NCI-H526 (cell line): Measurements from ENCODE around the gene FBH1.
"Not testable (repeated sequence)": the region's sequence is repeated elsewhere in the genome, so short reads cannot be mapped to it uniquely, and the experiment has no call there.

ENCODE experiments used
- DNase-seq, 2 experiments: peaks; one replicate each; lab custom pipeline; 2025; lab: John Stamatoyannopoulos, UW

Gene FBH1

DNA sequence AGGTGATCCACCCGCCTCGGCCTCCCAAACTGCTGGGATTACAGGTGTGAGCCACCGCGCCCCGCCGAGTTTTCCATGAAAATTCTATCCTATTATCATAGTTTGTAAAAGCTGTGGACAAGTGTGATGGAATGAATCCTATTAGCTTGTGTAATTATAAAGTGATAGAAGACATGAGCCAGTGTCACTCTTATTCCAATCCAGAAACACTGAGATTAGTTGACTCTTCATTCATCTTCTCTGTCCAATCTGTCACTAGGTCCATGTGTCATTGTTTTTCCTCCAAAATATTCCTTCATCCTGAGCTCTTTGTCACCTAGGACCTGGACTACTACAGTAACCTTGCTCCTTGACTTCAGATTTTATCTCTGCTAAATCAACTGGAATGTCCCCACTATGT, 13.5 kb downstream of the FBH1 start:
- DNase-seq: no peak

- DNase-seq: no peak
These were observed 14.2 kb downstream of the FBH1 start for GRCh38 chr10:5904227-5904626.

- no peak for DNase-seq
These were observed 15.9 kb downstream of the FBH1 start for GRCh38 chr10:5905854-5906507.

DNA sequence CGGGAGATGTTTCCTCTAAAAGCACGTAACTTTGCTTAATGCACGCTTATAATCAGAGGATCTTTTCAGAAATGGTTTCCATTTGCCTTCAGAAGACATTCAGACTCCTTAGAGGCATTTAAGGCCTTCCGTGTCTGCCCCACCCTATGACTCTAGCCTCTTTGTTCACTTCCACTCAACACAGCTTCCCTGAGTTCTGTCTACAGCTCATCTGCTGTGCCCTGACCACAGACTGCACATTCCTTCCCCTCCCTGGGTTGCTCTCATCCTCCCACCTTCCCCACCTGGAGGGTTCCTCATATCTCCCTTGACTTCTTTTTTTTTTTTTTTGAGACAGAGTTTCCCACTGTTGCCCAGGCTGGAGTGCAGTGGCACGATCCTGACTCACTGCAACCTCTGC, 16.6 kb downstream of the FBH1 start:
- DNase-seq: no peak

- not testable (repeated sequence) for DNase-seq
These were observed 18.6 kb downstream of the FBH1 start for GRCh38 chr10:5908676-5909075.

DNA sequence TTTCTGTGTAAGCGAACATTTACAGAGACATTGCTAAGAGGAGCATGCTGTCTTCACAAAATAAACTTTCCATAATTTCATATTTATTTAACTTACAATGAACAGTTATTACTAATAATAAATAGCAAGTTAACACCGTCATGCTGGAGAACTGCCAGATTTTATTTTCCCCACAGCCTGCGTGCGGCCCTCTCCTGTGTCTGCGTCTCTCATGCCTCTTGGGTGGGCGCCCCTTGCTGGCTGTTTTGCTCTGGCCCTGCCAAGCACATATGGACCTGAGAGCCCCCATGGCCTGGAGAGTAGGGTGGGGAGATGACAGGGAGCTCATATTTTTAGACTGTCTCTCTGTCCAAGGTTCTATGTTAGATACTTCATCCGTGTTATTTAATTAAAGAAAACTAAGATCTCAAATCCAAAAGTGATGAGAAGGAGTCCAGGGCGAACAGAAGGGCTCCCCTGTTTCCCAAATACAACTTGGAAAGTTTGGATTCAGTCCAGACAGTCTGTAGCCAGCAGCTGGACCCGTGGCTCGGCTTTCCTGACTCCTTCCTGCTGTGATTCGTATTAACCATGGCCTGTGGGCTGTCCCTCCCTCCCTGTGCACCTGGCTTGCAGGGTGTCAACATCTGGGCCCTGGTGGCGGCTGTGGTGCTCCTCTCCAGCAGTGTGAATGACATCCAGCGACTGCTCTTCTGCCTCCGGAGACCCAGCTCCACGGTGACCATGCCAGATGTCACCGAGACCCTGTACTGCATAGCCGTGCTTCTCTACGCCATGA, 20.5 kb downstream of the FBH1 start:
- DNase-seq: no peak

DNA sequence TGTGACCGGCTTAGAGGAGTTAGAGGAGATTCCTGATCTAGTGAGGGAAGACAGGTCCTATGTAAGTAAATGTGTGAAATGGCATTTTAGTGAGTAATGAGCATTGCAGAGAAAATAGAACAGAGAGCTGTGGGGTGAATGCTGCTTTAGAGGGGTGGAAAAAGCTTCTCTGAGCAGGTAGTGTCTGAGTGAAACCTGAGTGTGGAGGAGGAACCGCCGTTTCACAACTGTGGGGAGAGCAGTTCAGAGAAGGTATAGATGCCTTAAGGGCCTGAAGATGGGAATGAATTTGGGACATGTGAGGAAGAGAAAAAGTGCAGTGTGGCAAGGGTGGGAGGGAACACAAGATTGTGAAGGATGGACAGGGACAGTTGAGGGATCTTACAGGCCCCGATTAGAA, 21.6 kb downstream of the FBH1 start:
- DNase-seq: no peak

GRCh38 chr10:5913736-5914135, 23.7 kb downstream of the FBH1 start:
- no peak for DNase-seq

- DNase-seq: no peak
These were observed 25.4 kb downstream of the FBH1 start for GRCh38 chr10:5915451-5915850.

DNA sequence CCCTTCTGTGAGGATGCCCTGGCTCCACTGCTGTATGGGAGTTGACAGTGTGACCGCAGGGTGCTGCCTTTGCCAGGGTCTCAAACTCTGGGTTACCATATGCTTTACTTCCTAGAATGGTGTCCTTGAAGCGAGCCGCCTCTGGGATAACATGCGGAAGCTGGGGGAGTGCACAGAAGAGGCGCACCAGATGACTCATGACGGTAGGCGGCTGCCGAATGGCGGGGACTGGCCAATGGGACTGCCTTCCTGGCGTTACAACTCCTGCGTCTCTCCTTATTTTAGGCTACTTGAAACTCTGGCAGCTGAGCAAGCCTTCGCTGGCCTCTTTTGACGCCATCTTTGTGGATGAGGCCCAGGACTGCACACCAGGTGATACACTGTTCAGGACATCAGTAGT, 27.3 kb downstream of the FBH1 start:
- DNase-seq: no peak

DNA sequence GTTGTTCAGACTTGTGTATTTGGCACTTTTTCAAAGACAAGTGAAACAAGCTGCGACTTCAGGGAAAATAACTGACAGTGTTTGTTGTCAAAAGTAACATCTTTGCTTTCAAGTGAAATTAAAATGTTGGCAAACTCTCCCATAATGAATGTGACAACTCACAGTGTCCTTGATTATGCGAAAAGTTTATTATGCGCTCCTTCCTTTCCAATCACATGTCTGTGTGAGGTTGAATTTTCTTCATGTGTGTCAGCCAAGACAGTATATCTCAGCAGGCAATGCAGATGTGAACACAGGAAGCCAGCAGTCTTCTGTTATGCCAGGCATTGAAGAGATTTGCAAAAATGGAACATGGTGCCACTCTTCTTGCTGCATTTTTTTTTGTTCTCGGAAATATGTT, 28.7 kb downstream of the FBH1 start:
- no peak for DNase-seq

DNA sequence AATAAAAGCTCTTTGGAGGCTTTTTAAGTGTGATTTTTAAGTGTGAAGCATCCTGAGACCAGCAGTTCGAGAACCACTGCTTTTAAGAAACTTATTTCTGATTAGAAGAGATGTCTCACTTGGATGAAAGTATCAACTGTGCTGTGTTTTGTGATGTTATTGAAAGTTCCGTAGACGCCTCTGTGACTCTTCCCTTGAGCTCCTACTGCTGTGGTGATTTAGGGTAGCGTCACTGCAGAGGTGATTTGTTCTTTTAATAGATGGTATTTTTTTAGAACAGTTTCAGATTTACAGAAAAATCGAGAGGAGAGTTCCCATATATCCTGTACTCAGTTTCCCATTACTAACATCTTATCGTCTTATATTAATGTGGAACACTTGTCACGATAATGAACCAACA, 29.5 kb downstream of the FBH1 start:
- no peak for DNase-seq

GRCh38 chr10:5921746-5922145, 31.7 kb downstream of the FBH1 start:
- DNase-seq: no peak

GRCh38 chr10:5924889-5925288, 34.8 kb downstream of the FBH1 start:
- DNase-seq: no peak

DNA sequence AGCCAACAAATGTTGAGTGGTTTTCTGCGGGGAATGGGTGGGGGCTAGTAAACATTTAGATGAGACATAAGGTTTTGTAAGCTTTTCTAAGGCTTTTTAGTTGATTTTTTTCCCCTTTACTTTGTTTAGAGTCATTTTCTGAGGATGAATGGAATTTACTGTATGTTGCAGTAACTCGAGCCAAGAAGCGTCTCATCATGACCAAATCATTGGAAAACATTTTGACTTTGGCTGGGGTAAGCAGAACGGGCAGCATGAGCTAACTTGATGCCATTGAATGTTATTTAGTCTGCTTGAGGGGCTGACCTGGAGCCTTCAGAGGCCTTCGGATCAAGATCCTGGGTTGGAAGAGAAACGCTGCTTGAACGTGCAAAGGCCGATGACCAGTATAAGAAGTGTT, 37.3 kb downstream of the FBH1 start:
- DNase-seq: no peak

DNA sequence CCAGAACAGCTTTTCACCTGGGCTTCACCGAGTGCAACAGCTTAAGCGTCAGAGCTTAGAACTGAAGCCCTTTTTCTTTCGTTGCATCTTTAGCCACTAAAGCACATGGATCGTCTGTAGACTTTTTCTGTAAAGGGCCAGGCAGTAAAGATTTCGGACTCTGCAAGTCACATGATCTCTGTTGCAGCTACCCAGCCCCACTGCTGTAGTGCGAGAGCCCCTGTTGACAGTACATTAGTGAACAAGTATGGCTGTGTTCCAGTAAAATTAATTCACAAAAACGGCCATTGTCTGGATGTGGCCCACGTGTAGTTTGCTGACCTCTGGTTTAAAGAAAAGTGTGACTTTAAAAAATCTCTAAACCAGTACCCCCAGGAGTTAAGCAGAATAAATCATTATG, 39.4 kb downstream of the FBH1 start:
- no peak for DNase-seq

DNA sequence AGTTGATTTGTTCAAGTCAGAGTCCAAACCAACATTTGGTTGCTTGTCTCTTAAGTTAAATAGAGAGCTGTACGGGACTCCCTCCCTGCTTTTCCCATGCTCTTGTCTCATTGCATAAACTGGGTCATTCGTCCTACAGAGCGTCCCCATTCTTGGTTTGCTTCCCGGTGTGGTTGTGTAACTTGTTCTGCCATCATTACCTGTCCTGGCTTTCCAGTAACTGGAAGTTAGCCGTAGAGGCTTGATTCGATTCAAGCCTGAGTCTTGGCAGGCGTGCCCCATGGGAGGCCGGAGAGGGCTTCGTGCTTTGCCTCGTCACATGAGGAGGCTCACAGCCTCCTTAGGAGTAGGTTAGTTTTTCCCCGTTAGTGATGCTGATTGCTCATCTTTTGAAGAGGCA, 40.2 kb downstream of the FBH1 start:
- no peak for DNase-seq

GRCh38 chr10:5932345-5932744, 42.3 kb downstream of the FBH1 start:
- DNase-seq: no peak

DNA sequence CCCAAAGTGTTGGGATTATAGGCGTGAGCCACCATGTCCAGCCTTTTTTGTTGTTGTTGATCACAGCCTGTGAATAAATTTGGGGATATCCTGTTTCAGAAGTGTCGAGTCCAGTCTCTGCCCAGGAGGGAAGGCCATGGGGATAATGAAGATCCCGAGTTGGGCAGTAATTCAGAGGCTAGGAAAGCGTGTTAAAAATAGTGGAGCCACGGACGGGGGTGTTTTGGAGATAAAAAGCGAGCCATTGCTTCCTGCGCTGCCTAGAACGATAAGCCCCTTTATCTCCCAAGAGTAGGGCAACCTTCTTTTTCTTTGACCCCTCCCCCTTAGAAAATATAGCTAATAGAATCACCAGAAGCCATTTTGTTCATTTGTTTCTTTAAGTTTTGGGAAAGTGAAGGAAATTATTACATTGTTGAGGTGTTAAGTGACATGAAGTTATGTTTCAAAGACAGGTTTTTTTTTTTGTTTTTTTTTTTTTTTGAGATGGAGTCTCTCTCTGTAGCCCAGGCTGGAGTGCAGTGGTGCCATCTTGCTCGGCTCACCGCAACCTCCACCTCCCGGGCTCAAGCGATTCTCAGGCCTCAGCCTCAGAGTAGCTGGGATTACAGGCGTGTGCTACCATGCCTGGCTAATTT, 44.0 kb downstream of the FBH1 start:
- no peak for DNase-seq

DNA sequence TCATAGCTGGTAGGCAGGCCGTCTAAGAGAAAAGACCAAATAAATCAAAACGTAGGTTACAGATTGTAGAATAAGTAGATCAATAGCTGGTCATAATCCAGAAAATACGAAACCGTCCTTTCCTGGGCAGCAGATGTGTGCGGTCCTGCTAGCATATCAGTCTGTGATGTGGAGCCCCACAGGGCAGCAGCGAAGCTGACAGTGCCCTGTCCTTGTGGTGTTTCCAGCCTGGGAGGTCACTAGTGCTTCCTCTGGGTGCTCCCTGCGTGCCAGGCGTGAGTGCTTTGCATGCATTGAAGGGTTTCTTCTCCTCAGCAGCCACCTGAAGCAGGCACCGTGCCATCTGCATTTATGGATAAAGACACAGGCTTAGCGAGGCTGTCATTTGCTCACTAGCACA, 45.6 kb downstream of the FBH1 start:
- no peak for DNase-seq

DNA sequence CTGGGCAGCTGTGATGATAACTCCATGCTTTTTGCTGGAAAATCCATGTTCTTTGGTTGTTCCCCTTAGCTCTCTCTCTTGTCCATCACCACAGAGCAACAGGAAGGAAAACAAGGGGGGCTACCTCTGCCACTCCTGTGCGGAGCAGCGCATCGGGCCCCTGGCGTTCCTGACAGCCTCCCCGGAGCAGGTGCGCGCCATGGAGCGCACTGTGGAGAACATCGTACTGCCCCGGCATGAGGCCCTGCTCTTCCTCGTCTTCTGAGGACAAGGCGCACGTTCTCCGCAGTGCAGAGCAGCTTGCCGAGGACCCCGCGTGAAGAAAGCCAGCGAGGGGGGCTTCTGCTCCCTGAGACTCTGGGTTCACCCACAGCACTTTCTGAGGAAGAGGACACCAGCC, 47.0 kb downstream of the FBH1 start:
- no peak for DNase-seq

- DNase-seq: no peak
These were observed 48.2 kb downstream of the FBH1 start for GRCh38 chr10:5938291-5938690.

GRCh38 chr10:5940807-5941218, 50.8 kb downstream of the FBH1 start:
- DNase-seq: no peak
